ENCODE results near the gene TAS2R1.

GRCh38 chr5:9613360-9613759, 16.8 kb downstream of the TAS2R1 start:
- TF ChIP-seq CTCF (IDR thresholded peaks at IDR 0.05) (no peak), ZFX (IDR thresholded peaks at IDR 0.05; ENCODE audit: borderline replicate concordance) (no peak)

Measured in 22Rv1 (cell line).